ENCODE measurements around the gene MFAP4. TPM values are rescaled to one million over a fixed set of nuclear protein-coding genes. Genes with fewer than 3 reads are reported as not detected.
A peak's percentile ranks its signal among the peaks of the same experiment; 100 is the strongest.

MFAP4 gene
- total RNA-seq, 4 donors from 2014 or later: 127 to 315 (median 226) TPM

- peak overlapping the region; percentile 51 to 60 (median 56) for H3K27ac ChIP-seq (replicated peaks in 1 of 4)
- intact Hi-C loops (cut with DNase I): no loop called here
- H3K27me3 ChIP-seq: no peaks in the 10 kb centered on the region
- no peaks in the 10 kb centered on the region for H3K9me3 ChIP-seq
- no peak for TF ChIP-seq EP300 (IDR thresholded peaks at IDR 0.05)
- TF ChIP-seq CTCF (IDR thresholded peaks at IDR 0.05): no peak
- TF ChIP-seq POLR2A (IDR thresholded peaks at IDR 0.05; ENCODE audit: low read depth): no peak
- no peak for TF ChIP-seq POLR2AphosphoS5 (IDR thresholded peaks at IDR 0.05)
- H3K36me3 ChIP-seq: no peaks in the 10 kb centered on the region
- no peak overlapping the region for H3K4me3 ChIP-seq
- WGBS: 56% methylated on average over 8 of the region's 8 CpGs
- DNase-seq (ENCODE audit: extremely low spot score): no peak
- H3K4me1 ChIP-seq: peaks cover 0 to 33% (median 23%) of the 10 kb centered on the region in 4 donors
Observed at GRCh38 chr17:19424934-19425868, 38.2 kb upstream of the MFAP4 start.

GRCh38 chr17:19421926-19422325 is 34.9 kb upstream of the MFAP4 start:
- no peak for DNase-seq (ENCODE audit: extremely low spot score)
- intact Hi-C loops (cut with DNase I): no loop called here
- H3K4me3 ChIP-seq: no peak overlapping the region
- 82% methylated on average over 6 of the region's 6 CpGs for WGBS
- peaks cover 0 to 32% (median 24%) of the 10 kb centered on the region in 4 donors for H3K4me1 ChIP-seq
- H3K9me3 ChIP-seq: no peaks in the 10 kb centered on the region
- H3K36me3 ChIP-seq: no peaks in the 10 kb centered on the region
- H3K27me3 ChIP-seq: no peaks in the 10 kb centered on the region
- no peak overlapping the region for H3K27ac ChIP-seq (replicated peaks in 1 of 4)
- TF ChIP-seq POLR2A (IDR thresholded peaks at IDR 0.05; ENCODE audit: low read depth) (no peak), EP300 (IDR thresholded peaks at IDR 0.05) (no peak), CTCF (IDR thresholded peaks at IDR 0.05) (no peak), POLR2AphosphoS5 (IDR thresholded peaks at IDR 0.05) (no peak)

- intact Hi-C loops (cut with DNase I): no loop called here
- TF ChIP-seq EP300 (IDR thresholded peaks at IDR 0.05) (no peak), POLR2AphosphoS5 (IDR thresholded peaks at IDR 0.05) (no peak), CTCF (IDR thresholded peaks at IDR 0.05) (no peak), POLR2A (IDR thresholded peaks at IDR 0.05; ENCODE audit: low read depth) (no peak)
Observed at GRCh38 chr17:19421219-19421618, 34.2 kb upstream of the MFAP4 start.

GRCh38 chr17:19418251-19418992 is 31.4 kb upstream of the MFAP4 start:
- H3K27ac ChIP-seq (replicated peaks in 1 of 4): peak overlapping the region in 3 of 4 donors; percentile 4 to 60 (median 24)
- DNase-seq (ENCODE audit: extremely low spot score): no peak
- no peaks in the 10 kb centered on the region for H3K9me3 ChIP-seq
- intact Hi-C loops (cut with DNase I): no loop called here
- WGBS: 53% methylated on average over 7 of the region's 7 CpGs
- no peaks in the 10 kb centered on the region for H3K27me3 ChIP-seq
- no peaks in the 10 kb centered on the region for H3K36me3 ChIP-seq
- TF ChIP-seq POLR2AphosphoS5 (IDR thresholded peaks at IDR 0.05) (no peak), EP300 (IDR thresholded peaks at IDR 0.05) (no peak), POLR2A (IDR thresholded peaks at IDR 0.05; ENCODE audit: low read depth) (no peak), CTCF (IDR thresholded peaks at IDR 0.05) (no peak)
- H3K4me1 ChIP-seq: peaks cover 0 to 11% (median 0%) of the 10 kb centered on the region in 4 donors
- H3K4me3 ChIP-seq: no peak overlapping the region

More at GRCh38 chr17:19421219-19421618, 34.2 kb upstream of the MFAP4 start:
- Histone ChIP-seq H3K9me3 (no peaks in the 10 kb centered on the region), H3K4me3 (no peak overlapping the region), H3K36me3 (no peaks in the 10 kb centered on the region), H3K27me3 (no peaks in the 10 kb centered on the region), H3K4me1 (peaks cover 0 to 27% (median 20%) of the 10 kb centered on the region in 4 donors), H3K27ac (replicated peaks in 1 of 4) (no peak overlapping the region)
- 87% methylated on average over 4 of the region's 4 CpGs for WGBS
- no peak for DNase-seq (ENCODE audit: extremely low spot score)

Measured in esophagus muscularis mucosa (tissue), 4 donors.